Measurements from ENCODE around the gene NEK11.

Gene NEK11

GRCh38 chr3:131361464-131362421 lies 335.1 kb downstream of the NEK11 start:
- no peaks in the 10 kb centered on the region for H3K9me3 ChIP-seq (ENCODE audit: insufficient read depth, low read depth, low read length)
- H2AFZ ChIP-seq (ENCODE audit: low read length) = no peak overlapping the region
- no peaks in the 10 kb centered on the region for H3K9me2 ChIP-seq (replicated peaks; ENCODE audit: low read depth, low read length)
- no peak overlapping the region for H3K9ac ChIP-seq (ENCODE audit: low read depth, low read length, poor library complexity, severe bottlenecking)
- TF ChIP-seq EZH2phosphoT487 (IDR thresholded peaks at IDR 0.05; ENCODE audit: borderline replicate concordance) = no peak
- TF ChIP-seq CTCF (conservative IDR thresholded peaks at IDR 0.05; ENCODE audit: low read length) = no peak
- H4K20me1 ChIP-seq (ENCODE audit: insufficient read depth, low read length, poor library complexity, severe bottlenecking) = no peaks in the 10 kb centered on the region
- H3K4me3 ChIP-seq (ENCODE audit: low read length, poor library complexity, severe bottlenecking) = no peak overlapping the region
- H3K36me3 ChIP-seq (ENCODE audit: insufficient read depth, low read length) = no peaks in the 10 kb centered on the region
- no peaks in the 10 kb centered on the region for H3F3A ChIP-seq (ENCODE audit: low read depth)
- no peak overlapping the region for H3K4me2 ChIP-seq (ENCODE audit: low read depth, low read length, poor library complexity, severe bottlenecking)
- H3K79me2 ChIP-seq (ENCODE audit: insufficient read depth, low read length) = no peaks in the 10 kb centered on the region
- no peaks in the 10 kb centered on the region for H3K4me1 ChIP-seq (ENCODE audit: insufficient read depth, low read length, poor library complexity, severe bottlenecking)
- no peaks in the 10 kb centered on the region for H3K27me3 ChIP-seq (ENCODE audit: insufficient read depth, low read length, poor library complexity, severe bottlenecking)

- Histone ChIP-seq H3F3A (ENCODE audit: low read depth) (no peaks in the 10 kb centered on the region), H4K20me1 (ENCODE audit: insufficient read depth, low read length, poor library complexity, severe bottlenecking) (no peaks in the 10 kb centered on the region), H3K79me2 (ENCODE audit: insufficient read depth, low read length) (no peaks in the 10 kb centered on the region), H3K4me3 (ENCODE audit: low read length, poor library complexity, severe bottlenecking) (no peak overlapping the region), H2AFZ (ENCODE audit: low read length) (no peak overlapping the region), H3K9me2 (replicated peaks; ENCODE audit: low read depth, low read length) (no peaks in the 10 kb centered on the region), H3K4me1 (ENCODE audit: insufficient read depth, low read length, poor library complexity, severe bottlenecking) (no peaks in the 10 kb centered on the region), H3K36me3 (ENCODE audit: insufficient read depth, low read length) (no peaks in the 10 kb centered on the region), H3K9me3 (ENCODE audit: insufficient read depth, low read depth, low read length) (no peaks in the 10 kb centered on the region), H3K27me3 (ENCODE audit: insufficient read depth, low read length, poor library complexity, severe bottlenecking) (no peaks in the 10 kb centered on the region), H3K9ac (ENCODE audit: low read depth, low read length, poor library complexity, severe bottlenecking) (no peak overlapping the region), H3K4me2 (ENCODE audit: low read depth, low read length, poor library complexity, severe bottlenecking) (no peak overlapping the region)
- TF ChIP-seq EZH2phosphoT487 (IDR thresholded peaks at IDR 0.05; ENCODE audit: borderline replicate concordance) = no peak
- no peak for TF ChIP-seq CTCF (conservative IDR thresholded peaks at IDR 0.05; ENCODE audit: low read length)
Observed at GRCh38 chr3:131363275-131363674, 336.6 kb downstream of the NEK11 start.

- Histone ChIP-seq H3K9me2 (replicated peaks; ENCODE audit: low read depth, low read length) (no peaks in the 10 kb centered on the region), H3K9me3 (ENCODE audit: insufficient read depth, low read depth, low read length) (no peaks in the 10 kb centered on the region), H3K4me2 (ENCODE audit: low read depth, low read length, poor library complexity, severe bottlenecking) (no peak overlapping the region), H4K20me1 (ENCODE audit: insufficient read depth, low read length, poor library complexity, severe bottlenecking) (no peaks in the 10 kb centered on the region), H3K27me3 (ENCODE audit: insufficient read depth, low read length, poor library complexity, severe bottlenecking) (no peaks in the 10 kb centered on the region), H3F3A (ENCODE audit: low read depth) (no peaks in the 10 kb centered on the region), H3K79me2 (ENCODE audit: insufficient read depth, low read length) (no peaks in the 10 kb centered on the region), H3K9ac (ENCODE audit: low read depth, low read length, poor library complexity, severe bottlenecking) (no peak overlapping the region), H2AFZ (ENCODE audit: low read length) (no peak overlapping the region), H3K36me3 (ENCODE audit: insufficient read depth, low read length) (no peaks in the 10 kb centered on the region), H3K4me3 (ENCODE audit: low read length, poor library complexity, severe bottlenecking) (no peak overlapping the region), H3K4me1 (ENCODE audit: insufficient read depth, low read length, poor library complexity, severe bottlenecking) (no peaks in the 10 kb centered on the region)
- TF ChIP-seq EZH2phosphoT487 (IDR thresholded peaks at IDR 0.05; ENCODE audit: borderline replicate concordance) (no peak), CTCF (conservative IDR thresholded peaks at IDR 0.05; ENCODE audit: low read length) (no peak)
Observed at GRCh38 chr3:131370935-131371687, 344.4 kb downstream of the NEK11 start.

Measured in Loucy (cell line).